HCT116 (cell line): ENCODE measurements around the gene PRODH. TPM values are rescaled to one million over a fixed set of nuclear protein-coding genes. Genes with fewer than 3 reads are reported as not detected.

Experiments
- ATAC-seq: fragments of 200-7000 bp; cut with Tn5 transposase; 2 replicates; pipeline ENCODE4 v1.9.1; 2020; ENCODE audit warnings: mild to moderate bottlenecking, moderate library complexity
- BruUV-seq: library from RNA; stranded (reverse); fragments of 400-500 nt; replicated peaks from 2 replicates; lab custom pipeline; 2021; lab: Mats Ljungman, UMichigan
- CTCF ChIA-PET: fragments of 300-600 bp; sonication (Branson Sonifier 250); formaldehyde crosslinking; loops from one replicate; lab custom pipeline; 2021; ENCODE audit warnings: antibody characterized with exemption; lab: Charles Lee
- POLR2A ChIA-PET: fragments of 300-600, 350-600 bp; sonication (Branson Sonifier 250); formaldehyde crosslinking; loops from one replicate; lab custom pipeline; 2021; ENCODE audit warnings: antibody characterized with exemption; lab: Charles Lee
- RAD21 ChIA-PET, 2 experiments: fragments of 300-600 bp; sonication (Branson Sonifier 250); formaldehyde crosslinking; loops; one replicate each; lab custom pipeline; 2023; ENCODE audit warnings: low total read pairs in 2 of 2; ENCODE audit not compliant: uncharacterized antibody in 2 of 2, unreplicated experiment in 2 of 2, low non-redundant PET in 1 of 2; lab: Charles Lee
- DNase-seq: peaks from one replicate; pipeline ENCODE4 v3.0.0-alpha.2; 2010; ENCODE audit warnings: low read depth, low spot score
- H2AFZ ChIP-seq: fragments of 200-600 bp; shearing (Covaris generic), sonication (generic); 2 replicates; pipeline ENCODE4 v1.6.1; 2017; ENCODE audit warnings: low read depth, mixed run types, mixed read lengths, antibody characterized with exemption, low read length; ENCODE audit not compliant: poor library complexity, severe bottlenecking
- H3K27ac ChIP-seq: 2 replicates; pipeline ENCODE4 v1.5.1; 2012; ENCODE audit warnings: low read depth, low read length
- H3K27me3 ChIP-seq: fragments of 200-600 bp; sonication (generic); 2 replicates; pipeline ENCODE4 v1.6.1; 2016; ENCODE audit warnings: mixed run types, low read length, mixed read lengths; ENCODE audit not compliant: insufficient read depth
- H3K36me3 ChIP-seq, 2 experiments: fragments of 200-500 bp in 1 of 2; fragments of 200-600 bp in 1 of 2; sonication (Bioruptor generic) in 1 of 2; sonication (generic) in 1 of 2; 2 replicates each; pipeline versions ENCODE4 v1.5.1 to v1.6.1; 2014 to 2016; ENCODE audit warnings: low read length in 2 of 2, inconsistent platforms in 1 of 2, mixed read lengths in 1 of 2, mixed run types in 1 of 2; ENCODE audit not compliant: insufficient read depth in 2 of 2, control insufficient read depth in 1 of 2
- H3K4me1 ChIP-seq, 2 experiments: fragments of 200-600 bp in 1 of 2; sonication (generic) in 1 of 2; 2 replicates each; pipeline versions ENCODE4 v1.5.1 to v1.6.1; 2012 to 2017; ENCODE audit warnings: low read length in 2 of 2, inconsistent platforms in 1 of 2, mild to moderate bottlenecking in 1 of 2, mixed read lengths in 1 of 2, mixed run types in 1 of 2, moderate library complexity in 1 of 2; ENCODE audit not compliant: insufficient read depth in 2 of 2, control insufficient read depth in 1 of 2
- H3K4me2 ChIP-seq: fragments of 200-600 bp; sonication (generic); 2 replicates; pipeline ENCODE4 v1.6.1; 2017; ENCODE audit warnings: mixed run types, low read length, mixed read lengths
- H3K4me3 ChIP-seq, 2 experiments: fragments of 200-600 bp in 1 of 2; sonication (generic) in 1 of 2; replicated peaks in 1 of 2; 2 replicates each; pipeline ENCODE4 v1.5.1; 2011 to 2016; ENCODE audit warnings: low read length in 2 of 2, control low read depth in 1 of 2, low read depth in 1 of 2, mild to moderate bottlenecking in 1 of 2, mixed read lengths in 1 of 2, mixed run types in 1 of 2
- H3K79me2 ChIP-seq: fragments of 200-600 bp; sonication (generic); 2 replicates; pipeline ENCODE4 v1.6.1; 2017; ENCODE audit warnings: mild to moderate bottlenecking, mixed run types, low read length, moderate library complexity, mixed read lengths; ENCODE audit not compliant: insufficient read depth
- H3K9ac ChIP-seq: fragments of 200-600 bp; sonication (generic); 2 replicates; pipeline ENCODE4 v1.6.1; 2016; ENCODE audit warnings: low read length, mixed read lengths
- H3K9me2 ChIP-seq: fragments of 200-600 bp; sonication (generic), shearing (Covaris generic); 2 replicates; pipeline ENCODE4 v1.6.1; 2017; ENCODE audit warnings: mixed run types, mild to moderate bottlenecking, moderate library complexity; ENCODE audit not compliant: insufficient read depth
- H3K9me3 ChIP-seq, 2 experiments: fragments of 200-500 bp in 1 of 2; fragments of 200-600 bp in 1 of 2; sonication (Bioruptor generic) in 1 of 2; sonication (generic) in 1 of 2; 2 replicates each; pipeline ENCODE4 v1.6.1; 2014 to 2017; ENCODE audit warnings: low read length in 2 of 2, mixed read lengths in 2 of 2, inconsistent platforms in 1 of 2, low read depth in 1 of 2, mild to moderate bottlenecking in 1 of 2, mixed run types in 1 of 2, moderate library complexity in 1 of 2; ENCODE audit not compliant: control insufficient read depth in 1 of 2, insufficient read depth in 1 of 2
- H4K20me1 ChIP-seq: fragments of 200-600 bp; sonication (generic), shearing (Covaris generic); 2 replicates; pipeline ENCODE4 v1.6.1; 2017; ENCODE audit warnings: mixed run types, mild to moderate bottlenecking, moderate library complexity; ENCODE audit not compliant: insufficient read depth
- CBX3 ChIP-seq: IDR thresholded peaks from 2 replicates; pipeline ENCODE4 v1.6.1; 2012; ENCODE audit warnings: low read depth
- CEBPB ChIP-seq: IDR thresholded peaks from 2 replicates; pipeline ENCODE4 v1.6.1; 2012; ENCODE audit warnings: low read depth
- EGR1 ChIP-seq: IDR thresholded peaks from 2 replicates; pipeline ENCODE4 v1.6.1; 2012; ENCODE audit warnings: low read depth
- EZH2phosphoT487 ChIP-seq: fragments of 200-600 bp; IDR thresholded peaks from 2 replicates; pipeline ENCODE4 v1.6.1; 2018; ENCODE audit warnings: antibody characterized with exemption, borderline replicate concordance
- FOSL1 ChIP-seq: IDR thresholded peaks from 2 replicates; pipeline ENCODE4 v1.6.1; 2012; ENCODE audit warnings: low read depth
- JUND ChIP-seq: IDR thresholded peaks from 2 replicates; pipeline ENCODE4 v1.6.1; 2012
- POLR2A ChIP-seq: IDR thresholded peaks from 2 replicates; pipeline ENCODE4 v1.7.0; 2011; ENCODE audit warnings: borderline replicate concordance; ENCODE audit not compliant: insufficient read depth, insufficient read length; ENCODE audit errors: extremely low read depth
- POLR2AphosphoS5 ChIP-seq: IDR thresholded peaks from 2 replicates; pipeline ENCODE4 v1.6.1; 2011; ENCODE audit warnings: mild to moderate bottlenecking, low read depth, low read length, moderate library complexity
- RAD21 ChIP-seq: IDR thresholded peaks from 2 replicates; pipeline ENCODE4 v1.6.1; 2012; ENCODE audit warnings: low read depth, mild to moderate bottlenecking
- SIN3A ChIP-seq: IDR thresholded peaks from 2 replicates; pipeline ENCODE4 v1.6.1; 2012; ENCODE audit warnings: low read depth
- TCF7L2 ChIP-seq: IDR thresholded peaks from 2 replicates; pipeline ENCODE4 v1.7.0; 2011; ENCODE audit warnings: borderline replicate concordance, inconsistent platforms; ENCODE audit not compliant: insufficient read depth, insufficient read length; ENCODE audit errors: extremely low read depth
- YY1 ChIP-seq: IDR thresholded peaks from 2 replicates; pipeline ENCODE4 v1.6.1; 2011; ENCODE audit warnings: low read length, low read depth, moderate library complexity, mild to moderate bottlenecking; ENCODE audit not compliant: insufficient replicate concordance; ENCODE audit errors: extremely low read depth
- ZFX ChIP-seq: fragments of 450-650 bp; IDR thresholded peaks from 2 replicates; pipeline ENCODE4 v1.6.1; 2017
- intact Hi-C: fragments of 100-400 bp; cut with micrococcal nuclease; formaldehyde crosslinking; loops from 2 replicates; pipeline ENCODE4 v1.10.0; 2022
- total RNA-seq: library from RNA; stranded (reverse); gene quantifications from one replicate; pipeline ENCODE4 v1.2.1, GENCODE V29; 2021; ENCODE audit not compliant: unreplicated experiment
- TF ChIP-seq, protein P1 (sequence below), 3 experiments: fragments of 200-600 bp in 1 of 3; sonication (generic) in 1 of 3; IDR thresholded peaks in 2 of 3; conservative IDR thresholded peaks in 1 of 3; 2 replicates each; pipeline ENCODE4 v1.5.1; 2012 to 2017; ENCODE audit warnings: low read depth in 2 of 3, low read length in 2 of 3, antibody characterized with exemption in 1 of 3, borderline replicate concordance in 1 of 3, control low read depth in 1 of 3, mild to moderate bottlenecking in 1 of 3, mixed read lengths in 1 of 3, mixed run types in 1 of 3, moderate library complexity in 1 of 3; ENCODE audit not compliant: insufficient read depth in 1 of 3
- TF ChIP-seq, protein P2 (sequence below): IDR thresholded peaks from 2 replicates; pipeline ENCODE4 v1.6.1; 2011; ENCODE audit warnings: mild to moderate bottlenecking, low read length, moderate library complexity; ENCODE audit not compliant: insufficient replicate concordance; ENCODE audit errors: extremely low read depth
- TF ChIP-seq, protein P3 (sequence below): IDR thresholded peaks from 2 replicates; pipeline ENCODE4 v1.6.1; 2012

PRODH gene
- total RNA-seq, 1 experiment from 2014 or later = 3.2 TPM

DNA sequence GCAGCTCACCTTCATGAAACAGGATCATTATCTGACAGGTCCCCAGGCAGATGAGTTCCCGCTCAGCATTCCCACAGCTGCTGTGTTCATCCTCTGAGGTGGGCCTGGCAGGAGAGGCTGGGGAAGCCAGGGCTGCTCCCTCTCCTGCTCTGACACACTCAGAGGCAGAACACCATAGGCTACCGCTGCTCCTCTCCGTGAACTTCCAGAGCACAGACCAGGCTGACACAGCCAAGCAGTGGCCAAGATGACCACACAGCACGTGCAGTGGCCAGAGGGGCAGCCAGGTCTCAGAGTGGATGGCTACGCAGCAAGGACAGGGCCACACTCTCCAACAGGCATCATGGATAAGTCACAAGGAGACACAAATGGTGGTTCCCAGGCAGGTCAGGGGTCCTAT, 8.5 kb downstream of the PRODH start (continued):
- TF ChIP-seq, protein P1, sequence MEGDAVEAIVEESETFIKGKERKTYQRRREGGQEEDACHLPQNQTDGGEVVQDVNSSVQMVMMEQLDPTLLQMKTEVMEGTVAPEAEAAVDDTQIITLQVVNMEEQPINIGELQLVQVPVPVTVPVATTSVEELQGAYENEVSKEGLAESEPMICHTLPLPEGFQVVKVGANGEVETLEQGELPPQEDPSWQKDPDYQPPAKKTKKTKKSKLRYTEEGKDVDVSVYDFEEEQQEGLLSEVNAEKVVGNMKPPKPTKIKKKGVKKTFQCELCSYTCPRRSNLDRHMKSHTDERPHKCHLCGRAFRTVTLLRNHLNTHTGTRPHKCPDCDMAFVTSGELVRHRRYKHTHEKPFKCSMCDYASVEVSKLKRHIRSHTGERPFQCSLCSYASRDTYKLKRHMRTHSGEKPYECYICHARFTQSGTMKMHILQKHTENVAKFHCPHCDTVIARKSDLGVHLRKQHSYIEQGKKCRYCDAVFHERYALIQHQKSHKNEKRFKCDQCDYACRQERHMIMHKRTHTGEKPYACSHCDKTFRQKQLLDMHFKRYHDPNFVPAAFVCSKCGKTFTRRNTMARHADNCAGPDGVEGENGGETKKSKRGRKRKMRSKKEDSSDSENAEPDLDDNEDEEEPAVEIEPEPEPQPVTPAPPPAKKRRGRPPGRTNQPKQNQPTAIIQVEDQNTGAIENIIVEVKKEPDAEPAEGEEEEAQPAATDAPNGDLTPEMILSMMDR (IDR thresholded peaks at IDR 0.05 in 2 of 3, conservative IDR thresholded peaks at IDR 0.05 in 1 of 3; ENCODE audit: borderline replicate concordance in 1 of 3, insufficient read depth in 1 of 3, low read depth in 2 of 3, low read length in 2 of 3) = no peak
- TF ChIP-seq YY1 (no peak), SIN3A (no peak), ZFX (no peak), RAD21 (no peak), EGR1 (no peak), CEBPB (no peak), CBX3 (no peak), JUND (no peak), EZH2phosphoT487 (no peak)
- TF ChIP-seq, protein P2, sequence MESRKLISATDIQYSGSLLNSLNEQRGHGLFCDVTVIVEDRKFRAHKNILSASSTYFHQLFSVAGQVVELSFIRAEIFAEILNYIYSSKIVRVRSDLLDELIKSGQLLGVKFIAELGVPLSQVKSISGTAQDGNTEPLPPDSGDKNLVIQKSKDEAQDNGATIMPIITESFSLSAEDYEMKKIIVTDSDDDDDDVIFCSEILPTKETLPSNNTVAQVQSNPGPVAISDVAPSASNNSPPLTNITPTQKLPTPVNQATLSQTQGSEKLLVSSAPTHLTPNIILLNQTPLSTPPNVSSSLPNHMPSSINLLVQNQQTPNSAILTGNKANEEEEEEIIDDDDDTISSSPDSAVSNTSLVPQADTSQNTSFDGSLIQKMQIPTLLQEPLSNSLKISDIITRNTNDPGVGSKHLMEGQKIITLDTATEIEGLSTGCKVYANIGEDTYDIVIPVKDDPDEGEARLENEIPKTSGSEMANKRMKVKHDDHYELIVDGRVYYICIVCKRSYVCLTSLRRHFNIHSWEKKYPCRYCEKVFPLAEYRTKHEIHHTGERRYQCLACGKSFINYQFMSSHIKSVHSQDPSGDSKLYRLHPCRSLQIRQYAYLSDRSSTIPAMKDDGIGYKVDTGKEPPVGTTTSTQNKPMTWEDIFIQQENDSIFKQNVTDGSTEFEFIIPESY = no peak

DNA sequence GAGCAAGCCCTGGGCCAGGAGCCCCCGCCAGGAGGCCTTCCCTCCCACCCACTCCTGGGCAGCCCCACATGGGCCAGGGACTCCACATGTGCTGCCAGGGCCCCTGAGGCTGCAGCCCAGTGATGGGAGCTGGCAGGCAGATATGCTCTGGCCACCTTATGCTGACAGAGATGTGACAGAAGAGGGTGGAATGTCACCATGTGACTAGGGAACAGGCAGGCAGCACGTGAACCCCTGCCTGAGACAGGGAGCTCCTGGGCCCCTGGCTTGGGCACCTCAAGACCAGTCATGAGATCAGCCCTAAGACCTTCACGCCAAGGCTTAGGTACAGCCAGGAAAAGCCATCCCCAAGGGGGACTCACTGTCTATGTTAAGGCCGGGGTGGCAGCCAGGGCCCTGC, 9.1 kb downstream of the PRODH start:
- Histone ChIP-seq H3K4me3 (no peak overlapping the region), H3K27me3 (no peaks in the 10 kb centered on the region), H2AFZ (no peak overlapping the region), H3K9me3 (no peaks in the 10 kb centered on the region), H3K79me2 (no peaks in the 10 kb centered on the region), H3K9me2 (no peaks in the 10 kb centered on the region), H4K20me1 (no peaks in the 10 kb centered on the region), H3K4me1 (no peaks in the 10 kb centered on the region), H3K4me2 (no peak overlapping the region), H3K27ac (no peak overlapping the region), H3K36me3 (no peaks in the 10 kb centered on the region), H3K9ac (no peak overlapping the region)
- ChIA-PET POLR2A (no interaction called here), CTCF (no interaction called here), RAD21 (no interaction called here)
- DNase-seq = no peak
- intact Hi-C loops = no loop called here
- no peak for ATAC-seq
- BruUV-seq = no TSS peak
- TF ChIP-seq FOSL1 = no peak
- no peak for TF ChIP-seq TCF7L2
- TF ChIP-seq POLR2A = no peak
- no peak for TF ChIP-seq CBX3
- TF ChIP-seq SIN3A = no peak
- TF ChIP-seq EGR1 = no peak
- TF ChIP-seq, protein P3, sequence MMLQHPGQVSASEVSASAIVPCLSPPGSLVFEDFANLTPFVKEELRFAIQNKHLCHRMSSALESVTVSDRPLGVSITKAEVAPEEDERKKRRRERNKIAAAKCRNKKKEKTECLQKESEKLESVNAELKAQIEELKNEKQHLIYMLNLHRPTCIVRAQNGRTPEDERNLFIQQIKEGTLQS = no peak
- TF ChIP-seq CEBPB = no peak
- TF ChIP-seq, protein P2 = no peak
- no peak for TF ChIP-seq POLR2AphosphoS5
